Fibroblast of villous mesenchyme (primary cell): ENCODE measurements around the gene GPR180. TPM values are rescaled to one million over a fixed set of nuclear protein-coding genes. Genes with fewer than 3 reads are reported as not detected.
A peak's percentile ranks its signal among the peaks of the same experiment; 100 is the strongest.

ENCODE experiments used
- DNase-seq: peaks from one replicate; pipeline ENCODE4 v3.0.0-alpha.2; 2010; ENCODE audit warnings: low read depth
- H3K4me3 ChIP-seq: 2 replicates; pipeline ENCODE4 v1.5.1; 2011; ENCODE audit warnings: low read depth, mild to moderate bottlenecking, low read length
- CTCF ChIP-seq: IDR thresholded peaks from 2 replicates; pipeline ENCODE4 v1.5.1; 2012; ENCODE audit warnings: low read depth, mild to moderate bottlenecking, low read length; ENCODE audit not compliant: insufficient read depth
- total RNA-seq: library from RNA; depleted of rRNA; stranded (reverse); fragments of >200 nt; gene quantifications from 2 replicates; pipeline ENCODE4 v1.2.3, GENCODE V29; 2012

The GPR180 gene
- total RNA-seq, 1 donor: 28.1 TPM

- H3K4me3 ChIP-seq: peak overlapping the region; percentile 100
- no peak for TF ChIP-seq CTCF
- DNase-seq: no peak
Measured at GRCh38 chr13:94595001-94595949, 6.4 kb upstream of the GPR180 start.

GRCh38 chr13:94595950-94596574 is 5.6 kb upstream of the GPR180 start, which contains the start of gene TGDS:
TSS of gene TGDS (minus strand) at chr13:94596152. CDS start at chr13:94596136, 16 bp downstream.
- TF ChIP-seq CTCF: no peak
- peak; percentile 90 for DNase-seq
- H3K4me3 ChIP-seq: peak within 1 kb of the TSS; percentile 100

GRCh38 chr13:94596575-94596971 is 5.1 kb upstream of the GPR180 start:
- H3K4me3 ChIP-seq: peak overlapping the region; percentile 100
- TF ChIP-seq CTCF: no peak
- DNase-seq: no peak

- TF ChIP-seq CTCF: no peak
- no peak overlapping the region for H3K4me3 ChIP-seq
- no peak for DNase-seq
Measured at GRCh38 chr13:94598281-94598680, 3.4 kb upstream of the GPR180 start.

- DNase-seq: no peak
- H3K4me3 ChIP-seq: no peak overlapping the region
- TF ChIP-seq CTCF: no peak
Measured at GRCh38 chr13:94599877-94600276, 1.8 kb upstream of the GPR180 start.

- no peak for DNase-seq
- no peak for TF ChIP-seq CTCF
- peak overlapping the region; percentile 95 for H3K4me3 ChIP-seq
Measured at GRCh38 chr13:94602467-94602866, 810 bp downstream of the GPR180 start.
